RWPE2 (cell line): ENCODE measurements around the gene ZNF445.

ENCODE experiments used
- ATAC-seq: fragments of 200-7000 bp; cut with Tn5 transposase; 3 replicates; pipeline ENCODE4 v1.9.1; 2021; ENCODE audit warnings: low read depth
- DNase-seq: peaks from one replicate; pipeline ENCODE4 v3.0.0-alpha.2; 2020; ENCODE audit warnings: low spot score
- H3K27ac ChIP-seq: fragments of 450-650 bp; 2 replicates; pipeline ENCODE4 v1.5.1; 2017; ENCODE audit warnings: mild to moderate bottlenecking; ENCODE audit not compliant: poor library complexity, severe bottlenecking
- H3K27me3 ChIP-seq: fragments of 250-450 bp; sonication (Bioruptor Pico); 2 replicates; pipeline ENCODE4 v1.5.1; 2021; ENCODE audit warnings: mild to moderate bottlenecking, moderate library complexity; ENCODE audit not compliant: insufficient read depth, poor library complexity, severe bottlenecking
- H3K36me3 ChIP-seq: fragments of 250-450 bp; sonication (Bioruptor Pico); 2 replicates; pipeline ENCODE4 v1.5.1; 2020; ENCODE audit warnings: low read depth, mild to moderate bottlenecking, moderate library complexity
- H3K4me1 ChIP-seq: fragments of 250-450 bp; sonication (Bioruptor Pico); 2 replicates; pipeline ENCODE4 v1.5.1; 2021; ENCODE audit warnings: mild to moderate bottlenecking, moderate library complexity; ENCODE audit not compliant: insufficient read depth, poor library complexity, severe bottlenecking
- H3K4me3 ChIP-seq: fragments of 250-450 bp; sonication (Bioruptor Pico); 2 replicates; pipeline ENCODE4 v1.5.1; 2021; ENCODE audit warnings: mild to moderate bottlenecking, moderate library complexity; ENCODE audit not compliant: severe bottlenecking
- H3K9me3 ChIP-seq: fragments of 250-450 bp; sonication (Bioruptor Pico); 2 replicates; pipeline ENCODE4 v1.5.1; 2021; ENCODE audit warnings: mild to moderate bottlenecking, moderate library complexity; ENCODE audit not compliant: severe bottlenecking
- CTCF ChIP-seq: fragments of 450-650 bp; IDR thresholded peaks from one replicate; pipeline ENCODE4 v1.5.1; 2017; ENCODE audit warnings: mild to moderate bottlenecking, moderate library complexity; ENCODE audit not compliant: poor library complexity, severe bottlenecking

The ZNF445 gene

GRCh38 chr3:44446929-44447328 lies 30.5 kb downstream of the ZNF445 start:
- H3K4me3 ChIP-seq: no peak overlapping the region
- peaks cover 63% of the 10 kb centered on the region for H3K36me3 ChIP-seq
- no peak overlapping the region for H3K27ac ChIP-seq
- ATAC-seq: no peak
- no peak for TF ChIP-seq CTCF
- H3K4me1 ChIP-seq: no peaks in the 10 kb centered on the region
- no peaks in the 10 kb centered on the region for H3K9me3 ChIP-seq
- no peak for DNase-seq
- no peaks in the 10 kb centered on the region for H3K27me3 ChIP-seq

DNA sequence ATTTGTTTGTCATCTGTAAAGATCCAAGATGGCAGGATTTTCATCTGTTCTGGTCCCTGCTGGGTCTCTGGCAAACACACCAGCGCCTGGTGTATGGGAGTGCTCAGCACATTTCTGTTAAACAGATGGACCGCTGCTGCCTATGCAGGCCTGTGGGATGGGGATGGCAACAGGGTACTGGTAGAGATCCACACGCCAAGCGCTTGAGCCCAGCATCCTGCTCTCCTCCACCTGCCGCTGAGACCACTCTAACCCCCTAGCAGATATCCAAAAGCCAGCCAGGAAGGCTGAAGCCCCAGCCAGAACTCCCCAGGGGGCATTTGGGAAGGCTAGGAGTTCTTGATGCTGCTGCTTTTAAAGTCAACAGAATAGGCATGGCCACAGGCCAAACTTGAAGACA lies 31.7 kb downstream of the ZNF445 start:
- no peak for TF ChIP-seq CTCF
- Histone ChIP-seq H3K27me3 (no peaks in the 10 kb centered on the region), H3K9me3 (no peaks in the 10 kb centered on the region), H3K27ac (no peak overlapping the region), H3K4me1 (no peaks in the 10 kb centered on the region), H3K36me3 (peaks cover 55% of the 10 kb centered on the region), H3K4me3 (no peak overlapping the region)
- ATAC-seq (no peak), DNase-seq (no peak)

- no peaks in the 10 kb centered on the region for H3K9me3 ChIP-seq
- ATAC-seq: no peak
- no peak overlapping the region for H3K4me3 ChIP-seq
- no peak for TF ChIP-seq CTCF
- no peaks in the 10 kb centered on the region for H3K27me3 ChIP-seq
- peak; percentile 17 for DNase-seq
- no peaks in the 10 kb centered on the region for H3K4me1 ChIP-seq
- peaks cover 50% of the 10 kb centered on the region for H3K36me3 ChIP-seq
- H3K27ac ChIP-seq: no peak overlapping the region
Observed at GRCh38 chr3:44444896-44445691, 32.4 kb downstream of the ZNF445 start.

- DNase-seq: no peak
- Histone ChIP-seq H3K9me3 (no peaks in the 10 kb centered on the region), H3K27ac (no peak overlapping the region), H3K4me3 (no peak overlapping the region), H3K27me3 (no peaks in the 10 kb centered on the region), H3K4me1 (no peaks in the 10 kb centered on the region), H3K36me3 (peaks cover 43% of the 10 kb centered on the region)
- TF ChIP-seq CTCF: no peak
- ATAC-seq: no peak
Observed at GRCh38 chr3:44444437-44444836, 33.0 kb downstream of the ZNF445 start.

DNA sequence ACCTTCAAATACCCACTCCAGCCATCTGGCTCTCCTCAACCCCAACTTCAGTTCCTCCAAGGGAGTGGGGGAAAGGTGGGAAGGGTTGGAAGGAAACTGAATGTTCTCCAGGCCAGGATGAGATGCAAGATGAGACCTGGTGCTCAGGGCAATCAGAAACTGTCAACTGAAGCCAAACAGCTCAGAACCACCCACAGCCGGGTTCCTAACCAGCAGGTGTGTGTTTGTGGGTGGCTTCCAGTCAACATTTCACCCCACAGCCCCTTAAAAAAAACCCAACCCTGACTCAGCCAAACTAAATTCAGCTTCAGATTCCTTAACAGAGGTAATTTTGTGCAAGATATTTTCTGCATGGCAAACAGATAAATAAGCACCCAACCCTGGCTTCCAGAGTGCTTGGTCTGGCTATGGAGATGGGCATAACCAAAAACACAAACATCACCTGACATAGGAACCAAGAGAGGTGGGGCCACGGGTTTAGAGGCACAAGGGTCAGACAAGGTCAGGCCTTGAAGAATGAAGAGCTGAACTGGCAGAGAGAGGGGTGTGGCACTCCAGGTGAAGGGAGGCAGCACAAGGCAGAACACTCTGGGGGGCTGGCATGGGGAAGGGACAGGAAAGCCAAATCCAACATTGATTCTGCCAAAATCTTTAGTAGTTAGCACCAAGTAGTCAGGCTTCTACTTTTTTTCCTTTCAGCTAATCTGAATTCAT lies 34.7 kb downstream of the ZNF445 start:
- no peak overlapping the region for H3K4me3 ChIP-seq
- ATAC-seq (no peak), DNase-seq (no peak)
- H3K27me3 ChIP-seq: no peaks in the 10 kb centered on the region
- no peak overlapping the region for H3K27ac ChIP-seq
- H3K36me3 ChIP-seq: peaks cover 26% of the 10 kb centered on the region
- no peak for TF ChIP-seq CTCF
- H3K4me1 ChIP-seq: no peaks in the 10 kb centered on the region
- no peaks in the 10 kb centered on the region for H3K9me3 ChIP-seq
